ENCODE measurements around the gene WDR86.

Gene WDR86

GRCh38 chr7:151410405-151411390 lies 860 bp upstream of the WDR86 start:
- H3K27ac ChIP-seq, result no peak overlapping the region
- TF ChIP-seq CTCF (conservative IDR thresholded peaks at IDR 0.05), result no peak
- TF ChIP-seq ZFX (IDR thresholded peaks at IDR 0.05), result no peak

- no peak overlapping the region for H3K27ac ChIP-seq
- TF ChIP-seq CTCF (conservative IDR thresholded peaks at IDR 0.05) (no peak), ZFX (IDR thresholded peaks at IDR 0.05) (no peak)
These were observed 785 bp downstream of the WDR86 start for GRCh38 chr7:151408839-151409666.

- TF ChIP-seq ZFX (IDR thresholded peaks at IDR 0.05) (no peak), CTCF (conservative IDR thresholded peaks at IDR 0.05) (no peak)
- H3K27ac ChIP-seq, result no peak overlapping the region
These were observed 1.4 kb downstream of the WDR86 start for GRCh38 chr7:151408498-151408838.

- no peak overlapping the region for H3K27ac ChIP-seq
- TF ChIP-seq ZFX (IDR thresholded peaks at IDR 0.05) (no peak), CTCF (conservative IDR thresholded peaks at IDR 0.05) (no peak)
These were observed 2.8 kb downstream of the WDR86 start for GRCh38 chr7:151406886-151407583.

- no peak overlapping the region for H3K27ac ChIP-seq
- no peak for TF ChIP-seq ZFX (IDR thresholded peaks at IDR 0.05)
- TF ChIP-seq CTCF (conservative IDR thresholded peaks at IDR 0.05), result no peak
These were observed 3.6 kb downstream of the WDR86 start for GRCh38 chr7:151406051-151406875.

- TF ChIP-seq ZFX (IDR thresholded peaks at IDR 0.05) (no peak), CTCF (conservative IDR thresholded peaks at IDR 0.05) (no peak)
- no peak overlapping the region for H3K27ac ChIP-seq
These were observed 4.2 kb downstream of the WDR86 start for GRCh38 chr7:151405588-151405987.
